PC-9 (cell line): ENCODE measurements around the gene FOXK1. TPM values are rescaled to one million over a fixed set of nuclear protein-coding genes. Genes with fewer than 3 reads are reported as not detected.
"Not testable (repeated sequence)": the region's sequence is repeated elsewhere in the genome, so short reads cannot be mapped to it uniquely, and the experiment has no call there.

ENCODE experiments used
- BruUV-seq: library from RNA; stranded (reverse); fragments of 400-500 nt; replicated peaks from 2 replicates; lab custom pipeline; 2021; lab: Mats Ljungman, UMichigan
- CTCF ChIA-PET: fragments of 300-600 bp; sonication (Branson Sonifier 250); formaldehyde crosslinking; loops from one replicate; lab custom pipeline; 2022; ENCODE audit warnings: antibody characterized with exemption; lab: Charles Lee
- POLR2A ChIA-PET: fragments of 300-600 bp; sonication (Branson Sonifier 250); formaldehyde crosslinking; loops from one replicate; lab custom pipeline; 2022; ENCODE audit warnings: antibody characterized with exemption; ENCODE audit not compliant: unreplicated experiment; lab: Charles Lee
- DNase-seq, 2 experiments: peaks; one replicate each; pipeline versions ENCODE4 v3.0.0 to v3.0.0-alpha.2; 2015 to 2022; ENCODE audit warnings: mixed read lengths in 1 of 2
- H2AFZ ChIP-seq: fragments of 200-600 bp; sonication (generic); 2 replicates; pipeline ENCODE4 v1.8.1; 2017; ENCODE audit warnings: antibody characterized with exemption
- H3F3A ChIP-seq: fragments of 200-600 bp; sonication (generic); 2 replicates; pipeline ENCODE4 v1.8.1; 2017; ENCODE audit warnings: antibody characterized with exemption, mild to moderate bottlenecking, low read depth; ENCODE audit not compliant: insufficient read depth
- H3K27ac ChIP-seq: fragments of 200-600 bp; sonication (generic); 2 replicates; pipeline ENCODE4 v1.6.1; 2016; ENCODE audit warnings: mixed run types
- H3K27me3 ChIP-seq: fragments of 200-600 bp; sonication (generic); 2 replicates; pipeline ENCODE4 v1.6.1; 2016; ENCODE audit warnings: low read depth, mixed run types; ENCODE audit not compliant: insufficient read depth
- H3K36me3 ChIP-seq: fragments of 200-600 bp; sonication (generic); 2 replicates; pipeline ENCODE4 v1.6.1; 2016; ENCODE audit warnings: low read depth, mixed run types
- H3K4me1 ChIP-seq: fragments of 200-600 bp; sonication (generic); replicated peaks from 2 replicates; pipeline ENCODE4 v1.6.1; 2016; ENCODE audit warnings: mixed run types; ENCODE audit not compliant: insufficient read depth
- H3K4me2 ChIP-seq: fragments of 200-600 bp; sonication (generic); 2 replicates; pipeline ENCODE4 v1.6.1; 2017; ENCODE audit warnings: mixed run types
- H3K4me3 ChIP-seq: fragments of 200-600 bp; sonication (generic); 2 replicates; pipeline ENCODE4 v1.6.1; 2016; ENCODE audit warnings: mixed run types
- H3K79me2 ChIP-seq: fragments of 200-600 bp; sonication (generic); 2 replicates; pipeline ENCODE4 v1.6.1; 2017; ENCODE audit warnings: low read depth, mixed run types
- H3K9me2 ChIP-seq: fragments of 200-600 bp; sonication (generic); 2 replicates; pipeline ENCODE4 v1.8.1; 2017; ENCODE audit warnings: mild to moderate bottlenecking; ENCODE audit not compliant: insufficient read depth
- H3K9me3 ChIP-seq: fragments of 200-600 bp; sonication (generic); 2 replicates; pipeline ENCODE4 v1.8.1; 2016; ENCODE audit warnings: low read depth; ENCODE audit not compliant: insufficient read depth
- H4K20me1 ChIP-seq: fragments of 200-600 bp; sonication (generic); 2 replicates; pipeline ENCODE4 v1.8.1; 2017; ENCODE audit not compliant: insufficient read depth
- CTCF ChIP-seq: fragments of 200-600 bp; sonication (generic); conservative IDR thresholded peaks from 2 replicates; pipeline ENCODE4 v1.6.1; 2017; ENCODE audit warnings: mixed run types, antibody characterized with exemption, mild to moderate bottlenecking, moderate library complexity
- EZH2 ChIP-seq: fragments of 200-600 bp; sonication (generic); IDR thresholded peaks from 2 replicates; pipeline ENCODE4 v1.8.0; 2017; ENCODE audit warnings: antibody characterized with exemption, low read depth
- intact Hi-C: fragments of 100-400 bp; cut with micrococcal nuclease; formaldehyde crosslinking; loops from one replicate; pipeline ENCODE4 v1.10.0; 2022; ENCODE audit not compliant: unreplicated experiment
- total RNA-seq: library from RNA; stranded (reverse); gene quantifications from 2 replicates; pipeline ENCODE4 v1.2.3, GENCODE V29; 2021

Gene FOXK1
- total RNA-seq, 1 experiment from 2014 or later, result 68.1 TPM

GRCh38 chr7:4683884-4684565, 1.9 kb downstream of the FOXK1 start:
- POLR2A ChIA-PET, result interaction anchor here (0.6 kb wide), 1 partner anchor 9 kb away, joined by 21 read pairs; no protein-coding TSS in a partner anchor
- CTCF ChIA-PET, result interaction anchor here (0.5 to 0.6 kb wide), 2 partner anchors 123 to 519 kb away, joined by 3 to 12 read pairs; no protein-coding TSS in a partner anchor
- peak; percentile 66 to 77 for DNase-seq

GRCh38 chr7:4684846-4685245, 2.8 kb downstream of the FOXK1 start:
- peak overlapping the region; percentile 85 for H3K27ac ChIP-seq
- TF ChIP-seq EZH2 (no peak), CTCF (no peak)
- H2AFZ ChIP-seq, result no peak overlapping the region
- ChIA-PET POLR2A (interaction anchor here (0.6 to 0.7 kb wide), 2 partner anchors 60 to 1763 kb away, joined by 8 to 9 read pairs; partner anchors contain the start of gene DAGLB), CTCF (interaction anchor here (0.6 to 0.7 kb wide), 3 partner anchors 59 to 122 kb away, joined by 3 to 4 read pairs (median 4); no protein-coding TSS in a partner anchor)
- no TSS peak for BruUV-seq
- H3K4me3 ChIP-seq, result peak overlapping the region; percentile 66
- H3K79me2 ChIP-seq, result peaks cover 74% of the 10 kb centered on the region
- H3K27me3 ChIP-seq, result no peaks in the 10 kb centered on the region
- H4K20me1 ChIP-seq, result peaks cover 59% of the 10 kb centered on the region
- no peaks in the 10 kb centered on the region for H3K9me3 ChIP-seq
- peak overlapping the region; percentile 90 for H3K4me2 ChIP-seq
- H3F3A ChIP-seq, result peaks cover 25% of the 10 kb centered on the region
- intact Hi-C loops, result loop anchor here (1.0 to 2.0 kb wide), 4 partner anchors 40 to 72 kb away; no protein-coding TSS in a partner anchor
- no peak for DNase-seq
- peaks cover 21% of the 10 kb centered on the region for H3K4me1 ChIP-seq
- H3K9me2 ChIP-seq, result no peaks in the 10 kb centered on the region
- H3K36me3 ChIP-seq, result peaks cover 9% of the 10 kb centered on the region; the same call in 1 of the 2 replicates

More at GRCh38 chr7:4683884-4684565, 1.9 kb downstream of the FOXK1 start:
- TF ChIP-seq CTCF, result peak; percentile 49; the same call in 1 of the 2 replicates
- no peak for TF ChIP-seq EZH2
- Histone ChIP-seq H2AFZ (0 out of 2 replicates have a peak overlapping the region, but pooled peaks have one; percentile 19), H3K9me3 (no peaks in the 10 kb centered on the region), H3K4me2 (peak overlapping the region; percentile 90), H3K79me2 (peaks cover 66% of the 10 kb centered on the region), H3K4me1 (peaks cover 21% of the 10 kb centered on the region), H3F3A (peaks cover 25% of the 10 kb centered on the region), H3K36me3 (peaks cover 9% of the 10 kb centered on the region; the same call in 1 of the 2 replicates), H4K20me1 (peaks cover 51% of the 10 kb centered on the region), H3K27ac (peak overlapping the region; percentile 85), H3K4me3 (peak overlapping the region; percentile 66), H3K9me2 (no peaks in the 10 kb centered on the region), H3K27me3 (no peaks in the 10 kb centered on the region)
- BruUV-seq, result TSS peak; percentile 42
- intact Hi-C loops, result loop anchor here (1.0 to 2.0 kb wide), 4 partner anchors 41 to 71 kb away; no protein-coding TSS in a partner anchor

- H3K79me2 ChIP-seq, result peaks cover 82% of the 10 kb centered on the region
- peaks cover 67% of the 10 kb centered on the region for H4K20me1 ChIP-seq
- H2AFZ ChIP-seq, H3K36me3 ChIP-seq, H3K27me3 ChIP-seq, H3K9me2 ChIP-seq, H3K27ac ChIP-seq, H3K9me3 ChIP-seq, H3K4me3 ChIP-seq, DNase-seq, BruUV-seq, POLR2A ChIA-PET: not testable (repeated sequence)
- intact Hi-C loops, result loop anchor here (2.0 kb wide), 1 partner anchor 73 kb away; no protein-coding TSS in a partner anchor
- H3K4me1 ChIP-seq, result peaks cover 21% of the 10 kb centered on the region
- CTCF ChIA-PET, result interaction anchor here (0.7 kb wide), 1 partner anchor 46 kb away, joined by 5 read pairs; no protein-coding TSS in a partner anchor
- H3F3A ChIP-seq, result peaks cover 25% of the 10 kb centered on the region
- peak overlapping the region; percentile 90; the same call in 1 of the 2 replicates for H3K4me2 ChIP-seq
Observed at GRCh38 chr7:4685676-4686075, 3.6 kb downstream of the FOXK1 start.
